ENCODE results near the gene APOO. TPM values are rescaled to one million over a fixed set of nuclear protein-coding genes. Genes with fewer than 3 reads are reported as not detected.

The APOO gene
- total and polyA plus RNA-seq, 3 donors from 2014 or later = 29.4 to 33.8 (median 31.1) TPM

DNA sequence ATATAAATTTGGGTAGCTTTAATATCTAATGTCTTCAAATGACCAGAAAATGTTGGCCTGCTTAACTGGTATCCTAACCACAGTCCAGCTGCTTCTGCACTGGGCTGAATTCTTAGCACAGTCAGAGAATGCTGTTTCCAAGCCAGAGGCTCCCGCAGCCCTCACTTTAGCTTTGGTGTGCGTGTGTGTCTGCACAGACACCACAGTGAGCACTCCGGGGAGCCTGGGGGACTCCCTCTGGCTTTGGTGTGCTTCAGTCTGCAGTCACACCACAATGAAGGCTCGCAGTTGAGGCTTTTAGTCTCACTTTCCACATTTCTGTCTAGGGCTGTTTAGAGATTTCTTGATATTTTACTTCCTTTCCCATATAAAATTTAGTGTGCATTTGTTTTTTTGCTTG, 53.6 kb downstream of the APOO start:
- Histone ChIP-seq H3K27ac (no peak overlapping the region), H3K27me3 (no peaks in the 10 kb centered on the region), H3K36me3 (ENCODE audit: low read depth, missing control alignments) (no peaks in the 10 kb centered on the region), H3K4me3 (no peak overlapping the region), H3K9me3 (no peaks in the 10 kb centered on the region), H3K4me1 (no peaks in the 10 kb centered on the region)
- WGBS, 2 donors = 85 to 92% methylated on average over 2 to 4 of the region's 4 CpGs
- DNase-seq = no peak
- intact Hi-C loops (cut with DNase I; ENCODE audit: low total_unique reads) = no loop called here
- no peak for TF ChIP-seq POLR2A (IDR thresholded peaks at IDR 0.05)
- TF ChIP-seq, protein P1, sequence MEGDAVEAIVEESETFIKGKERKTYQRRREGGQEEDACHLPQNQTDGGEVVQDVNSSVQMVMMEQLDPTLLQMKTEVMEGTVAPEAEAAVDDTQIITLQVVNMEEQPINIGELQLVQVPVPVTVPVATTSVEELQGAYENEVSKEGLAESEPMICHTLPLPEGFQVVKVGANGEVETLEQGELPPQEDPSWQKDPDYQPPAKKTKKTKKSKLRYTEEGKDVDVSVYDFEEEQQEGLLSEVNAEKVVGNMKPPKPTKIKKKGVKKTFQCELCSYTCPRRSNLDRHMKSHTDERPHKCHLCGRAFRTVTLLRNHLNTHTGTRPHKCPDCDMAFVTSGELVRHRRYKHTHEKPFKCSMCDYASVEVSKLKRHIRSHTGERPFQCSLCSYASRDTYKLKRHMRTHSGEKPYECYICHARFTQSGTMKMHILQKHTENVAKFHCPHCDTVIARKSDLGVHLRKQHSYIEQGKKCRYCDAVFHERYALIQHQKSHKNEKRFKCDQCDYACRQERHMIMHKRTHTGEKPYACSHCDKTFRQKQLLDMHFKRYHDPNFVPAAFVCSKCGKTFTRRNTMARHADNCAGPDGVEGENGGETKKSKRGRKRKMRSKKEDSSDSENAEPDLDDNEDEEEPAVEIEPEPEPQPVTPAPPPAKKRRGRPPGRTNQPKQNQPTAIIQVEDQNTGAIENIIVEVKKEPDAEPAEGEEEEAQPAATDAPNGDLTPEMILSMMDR (IDR thresholded peaks at IDR 0.05) = no peak

DNA sequence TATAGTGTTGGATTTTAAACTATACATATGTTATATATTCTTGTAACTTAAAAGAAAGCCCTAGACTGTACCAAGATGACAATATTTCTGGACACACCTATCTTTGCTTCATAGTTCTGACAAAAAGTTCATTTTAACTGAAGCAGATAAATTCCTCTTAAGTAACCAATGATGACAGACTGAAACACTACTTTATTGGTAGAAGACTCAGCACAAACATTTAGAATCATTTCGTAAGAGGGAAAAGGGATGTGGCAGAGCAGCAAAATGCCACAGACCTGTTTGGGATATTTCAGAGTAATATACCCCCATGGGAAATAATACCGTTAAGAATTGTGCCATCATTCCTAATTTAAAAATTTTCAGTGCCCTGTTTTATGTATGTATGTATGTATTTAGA, 56.2 kb downstream of the APOO start:
- intact Hi-C loops (cut with DNase I; ENCODE audit: low total_unique reads) = no loop called here
- 81 to 84% methylated on average over 2 of the region's 2 CpGs for WGBS, 2 donors
- no peaks in the 10 kb centered on the region for H3K9me3 ChIP-seq
- H3K27ac ChIP-seq = no peak overlapping the region
- no peaks in the 10 kb centered on the region for H3K36me3 ChIP-seq (ENCODE audit: low read depth, missing control alignments)
- TF ChIP-seq POLR2A (IDR thresholded peaks at IDR 0.05) = no peak
- TF ChIP-seq, protein P1 (IDR thresholded peaks at IDR 0.05) = no peak
- no peaks in the 10 kb centered on the region for H3K27me3 ChIP-seq
- no peak for DNase-seq
- H3K4me1 ChIP-seq = no peaks in the 10 kb centered on the region
- H3K4me3 ChIP-seq = no peak overlapping the region

DNA sequence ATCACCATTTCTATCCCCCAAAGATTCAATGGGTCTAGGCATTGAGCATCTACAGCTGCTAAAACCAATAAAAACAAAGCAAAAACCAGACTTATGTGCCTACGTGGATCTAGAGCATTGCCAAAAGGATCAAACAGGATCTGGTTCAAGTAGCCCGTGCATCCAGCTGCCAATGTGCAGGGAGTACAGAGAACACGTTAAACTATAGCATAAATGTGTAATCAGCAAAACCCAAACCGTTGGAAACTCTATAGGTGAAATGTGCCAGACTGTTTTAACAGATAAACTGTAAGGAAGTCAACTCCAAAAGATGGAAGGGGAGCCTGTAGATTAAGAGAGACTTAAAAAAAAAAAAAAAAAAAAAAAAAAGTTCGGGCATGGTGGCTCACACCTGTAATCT, 58.5 kb downstream of the APOO start:
- no peaks in the 10 kb centered on the region for H3K9me3 ChIP-seq
- H3K36me3 ChIP-seq (ENCODE audit: low read depth, missing control alignments) = no peaks in the 10 kb centered on the region
- TF ChIP-seq, protein P1 (IDR thresholded peaks at IDR 0.05) = no peak
- TF ChIP-seq POLR2A (IDR thresholded peaks at IDR 0.05) = no peak
- DNase-seq = no peak
- H3K4me1 ChIP-seq = no peaks in the 10 kb centered on the region
- H3K27ac ChIP-seq = no peak overlapping the region
- no peak overlapping the region for H3K4me3 ChIP-seq
- H3K27me3 ChIP-seq = no peaks in the 10 kb centered on the region
- WGBS, 2 donors = 88 to 94% methylated on average over 4 of the region's 5 CpGs
- intact Hi-C loops (cut with DNase I; ENCODE audit: low total_unique reads) = no loop called here

DNA sequence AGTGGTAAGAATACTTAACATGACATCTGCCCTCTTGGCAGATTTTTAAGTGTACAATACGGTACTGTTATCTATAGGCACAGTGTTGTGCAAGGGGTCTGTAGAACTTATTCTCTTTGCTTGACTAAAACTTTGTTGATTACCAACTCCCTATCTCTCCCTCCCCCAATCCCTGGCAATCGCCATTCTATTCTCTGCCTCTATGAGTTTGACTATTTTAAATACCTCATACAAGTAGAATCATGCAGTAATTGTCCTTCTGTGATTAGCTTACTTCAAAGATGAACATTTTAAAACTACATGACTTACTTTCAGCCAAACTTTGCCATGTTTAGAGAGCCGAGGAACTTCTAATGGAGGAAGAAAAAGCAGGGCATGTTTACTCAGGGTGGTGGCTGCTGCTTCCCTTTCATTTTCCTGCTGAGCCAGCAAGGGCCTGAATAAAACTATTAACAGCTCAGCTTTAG, 62.4 kb downstream of the APOO start:
- Histone ChIP-seq H3K4me3 (no peak overlapping the region), H3K4me1 (no peaks in the 10 kb centered on the region), H3K27me3 (no peaks in the 10 kb centered on the region), H3K36me3 (ENCODE audit: low read depth, missing control alignments) (no peaks in the 10 kb centered on the region), H3K27ac (peak overlapping the region in 1 of 2 donors; percentile 50), H3K9me3 (no peaks in the 10 kb centered on the region)
- DNase-seq = no peak
- intact Hi-C loops (cut with DNase I; ENCODE audit: low total_unique reads) = no loop called here
- WGBS, 2 donors = 24 to 32% methylated on average over 3 of the region's 3 CpGs
- TF ChIP-seq, protein P1 (IDR thresholded peaks at IDR 0.05) = no peak
- no peak for TF ChIP-seq POLR2A (IDR thresholded peaks at IDR 0.05)

DNA sequence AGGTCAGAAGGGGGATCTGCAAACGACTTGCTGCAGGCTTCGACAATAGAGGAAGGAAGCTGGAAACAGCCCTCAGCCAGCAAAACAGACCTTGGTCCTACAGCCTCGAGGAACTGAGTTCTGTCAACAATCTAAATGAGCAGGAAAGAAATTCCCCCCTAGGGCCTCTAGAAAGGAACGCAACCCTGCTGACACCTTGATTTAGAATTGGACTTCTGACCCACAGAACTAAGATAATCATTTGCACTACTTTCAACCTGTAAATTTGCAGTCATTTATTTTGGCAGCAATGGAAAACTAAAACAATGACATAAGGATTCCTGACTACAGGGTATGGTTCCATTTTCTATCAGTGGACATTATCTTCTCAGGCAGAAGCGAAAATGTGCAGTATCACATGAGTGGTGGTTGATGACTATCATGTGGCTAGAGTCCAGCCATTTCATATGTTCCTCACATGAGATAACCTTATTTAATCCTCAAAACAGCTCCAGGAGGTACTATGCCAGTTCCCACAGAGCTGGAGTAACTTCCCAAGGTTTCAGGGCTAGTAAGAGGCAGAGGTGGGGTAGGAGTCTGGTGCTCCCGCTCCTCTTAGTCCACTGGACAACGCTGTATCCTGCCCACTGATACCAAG, 63.1 kb downstream of the APOO start:
- Histone ChIP-seq H3K36me3 (ENCODE audit: low read depth, missing control alignments) (no peaks in the 10 kb centered on the region), H3K4me3 (no peak overlapping the region), H3K4me1 (no peaks in the 10 kb centered on the region), H3K27ac (peak overlapping the region in 1 of 2 donors; percentile 50), H3K27me3 (no peaks in the 10 kb centered on the region), H3K9me3 (no peaks in the 10 kb centered on the region)
- DNase-seq = no peak
- TF ChIP-seq POLR2A (IDR thresholded peaks at IDR 0.05) = no peak
- TF ChIP-seq, protein P1 (IDR thresholded peaks at IDR 0.05) = no peak
- WGBS, 2 donors = 40 to 47% methylated on average over 6 to 7 of the region's 7 CpGs
- intact Hi-C loops (cut with DNase I; ENCODE audit: low total_unique reads) = no loop called here

All from testis (tissue), 3 donors.